T-helper 1 cell treated with Interleukin-12 subunit alpha and Interleukin-12 subunit beta and Interleukin-4 antibody, amounts not matched to agents 30 ng/mL and 1 ng/mL, for 36 hours (primary cell): Measurements from ENCODE around the gene DNAAF5. TPM values are rescaled to one million over a fixed set of nuclear protein-coding genes. Genes with fewer than 3 reads are reported as not detected.
"Not testable (repeated sequence)": the region's sequence is repeated elsewhere in the genome, so short reads cannot be mapped to it uniquely, and the experiment has no call there.

Source experiments
- intact Hi-C: fragments of 100-400 bp; cut with micrococcal nuclease; formaldehyde crosslinking; loops from one replicate; pipeline ENCODE4 v1.15.1; 2024
- total RNA-seq: library from RNA; stranded (reverse); gene quantifications from 2 replicates; pipeline ENCODE4 v1.2.3, GENCODE V29; 2022

Gene DNAAF5
- total RNA-seq, 1 donor from 2014 or later: 22.5 TPM

GRCh38 chr7:802500-803242 is 76.2 kb downstream of the DNAAF5 start:
- intact Hi-C loops: no loop called here

GRCh38 chr7:803243-803635 is 76.7 kb downstream of the DNAAF5 start:
- intact Hi-C loops: no loop called here

GRCh38 chr7:803796-804195 is 77.3 kb downstream of the DNAAF5 start:
- intact Hi-C loops: not testable (repeated sequence)

- intact Hi-C loops: no loop called here
Observed at GRCh38 chr7:805261-805660, 78.8 kb downstream of the DNAAF5 start.

- intact Hi-C loops: loop anchor here (1.0 to 10.0 kb wide), 7 partner anchors 61 to 667 kb away; partner anchors contain the start of genes COX19, GET4, GPR146 and ZFAND2A
Observed at GRCh38 chr7:815284-816216, 89.1 kb downstream of the DNAAF5 start.

GRCh38 chr7:816300-816750 is 89.8 kb downstream of the DNAAF5 start:
- intact Hi-C loops: loop anchor here (1.0 to 10.0 kb wide), 7 partner anchors 60 to 668 kb away; partner anchors contain the start of genes COX19, GET4, GPR146 and ZFAND2A

- intact Hi-C loops: loop anchor here (1.0 to 10.0 kb wide), 9 partner anchors 14 to 668 kb away; partner anchors contain the start of genes COX19, GET4, GPR146 and ZFAND2A
Observed at GRCh38 chr7:816751-817671, 90.5 kb downstream of the DNAAF5 start.

GRCh38 chr7:818031-818699 is 91.7 kb downstream of the DNAAF5 start:
- intact Hi-C loops: loop anchor here (5.0 to 10.0 kb wide), 2 partner anchors 233 to 344 kb away; partner anchors contain the start of gene ZFAND2A

GRCh38 chr7:820341-820740 is 93.8 kb downstream of the DNAAF5 start:
- intact Hi-C loops: no loop called here

GRCh38 chr7:821688-822087 is 95.2 kb downstream of the DNAAF5 start:
- intact Hi-C loops: no loop called here

GRCh38 chr7:822692-823276 is 96.3 kb downstream of the DNAAF5 start:
- intact Hi-C loops: no loop called here

- intact Hi-C loops: no loop called here
Observed at GRCh38 chr7:823649-824048, 97.2 kb downstream of the DNAAF5 start.

GRCh38 chr7:824081-824480 is 97.6 kb downstream of the DNAAF5 start:
- intact Hi-C loops: no loop called here

- intact Hi-C loops: no loop called here
Observed at GRCh38 chr7:824664-825063, 98.2 kb downstream of the DNAAF5 start.

- intact Hi-C loops: no loop called here
Observed at GRCh38 chr7:825386-825785, 98.9 kb downstream of the DNAAF5 start.

GRCh38 chr7:826230-826917 is 99.9 kb downstream of the DNAAF5 start:
- intact Hi-C loops: no loop called here

GRCh38 chr7:828793-829561 is 102.5 kb downstream of the DNAAF5 start:
- intact Hi-C loops: no loop called here

- intact Hi-C loops: loop anchor here (5.0 kb wide), 2 partner anchors 43 to 103 kb away; partner anchors contain the start of genes DNAAF5 and PRKAR1B
Observed at GRCh38 chr7:830069-830468, 103.6 kb downstream of the DNAAF5 start.
